DND-41 (cell line): ENCODE measurements around the gene BCL6.

Source experiments
- ATAC-seq: fragments of 200-7000 bp; cut with Tn5 transposase; 3 replicates; pipeline ENCODE4 v1.9.1; 2021; ENCODE audit warnings: low read depth; ENCODE audit not compliant: insufficient read depth
- DNase-seq: peaks from one replicate; pipeline ENCODE4 v3.0.0-alpha.2; 2020
- H2AFZ ChIP-seq: 2 replicates; pipeline ENCODE4 v1.6.0; 2012; ENCODE audit warnings: low read depth, low read length
- H3K27ac ChIP-seq: 2 replicates; pipeline ENCODE4 v1.5.1; 2012; ENCODE audit warnings: low read length, inconsistent platforms
- H3K27me3 ChIP-seq: fragments of 200-600 bp; sonication (generic); 2 replicates; pipeline ENCODE4 v1.6.0; 2012; ENCODE audit warnings: low read length, mild to moderate bottlenecking, inconsistent platforms; ENCODE audit not compliant: insufficient read depth, poor library complexity
- H3K36me3 ChIP-seq: 2 replicates; pipeline ENCODE4 v1.5.1; 2012; ENCODE audit warnings: low read length, inconsistent platforms; ENCODE audit not compliant: insufficient read depth
- H3K4me1 ChIP-seq: 2 replicates; pipeline ENCODE4 v1.5.1; 2012; ENCODE audit warnings: mild to moderate bottlenecking, low read length; ENCODE audit not compliant: insufficient read depth
- H3K4me2 ChIP-seq: 2 replicates; pipeline ENCODE4 v1.6.0; 2012; ENCODE audit warnings: mild to moderate bottlenecking, moderate library complexity, low read length, inconsistent platforms; ENCODE audit not compliant: insufficient read depth
- H3K4me3 ChIP-seq, 2 experiments: fragments of 200-600 bp in 1 of 2; shearing (Covaris generic) in 1 of 2; 2 replicates each; pipeline ENCODE4 v1.5.1; 2012 to 2016; ENCODE audit warnings: inconsistent platforms in 2 of 2, low read length in 2 of 2, mild to moderate bottlenecking in 2 of 2, low read depth in 1 of 2, moderate library complexity in 1 of 2
- H3K79me2 ChIP-seq: 2 replicates; pipeline ENCODE4 v1.6.0; 2012; ENCODE audit warnings: low read length, inconsistent platforms; ENCODE audit not compliant: insufficient read depth
- H3K9ac ChIP-seq: 2 replicates; pipeline ENCODE4 v1.6.0; 2012; ENCODE audit warnings: low read depth, mild to moderate bottlenecking, inconsistent platforms, low read length, moderate library complexity
- H3K9me3 ChIP-seq: 2 replicates; pipeline ENCODE4 v1.5.1; 2012; ENCODE audit warnings: low read length, moderate library complexity, mild to moderate bottlenecking, inconsistent platforms; ENCODE audit not compliant: insufficient read depth, severe bottlenecking
- H4K20me1 ChIP-seq: 2 replicates; pipeline ENCODE4 v1.6.0; 2012; ENCODE audit warnings: low read length; ENCODE audit not compliant: insufficient read depth
- EZH2 ChIP-seq: IDR thresholded peaks from 3 replicates; pipeline ENCODE4 v1.6.1; 2012; ENCODE audit warnings: borderline replicate concordance, low read depth, mild to moderate bottlenecking, moderate library complexity, low read length, inconsistent platforms; ENCODE audit not compliant: severe bottlenecking
- TF ChIP-seq, protein P1 (sequence below): IDR thresholded peaks from 2 replicates; pipeline ENCODE4 v1.5.1; 2012; ENCODE audit warnings: borderline replicate concordance, low read length, moderate library complexity, mild to moderate bottlenecking; ENCODE audit not compliant: poor library complexity, severe bottlenecking; ENCODE audit errors: extremely low read depth

BCL6 gene

DNA sequence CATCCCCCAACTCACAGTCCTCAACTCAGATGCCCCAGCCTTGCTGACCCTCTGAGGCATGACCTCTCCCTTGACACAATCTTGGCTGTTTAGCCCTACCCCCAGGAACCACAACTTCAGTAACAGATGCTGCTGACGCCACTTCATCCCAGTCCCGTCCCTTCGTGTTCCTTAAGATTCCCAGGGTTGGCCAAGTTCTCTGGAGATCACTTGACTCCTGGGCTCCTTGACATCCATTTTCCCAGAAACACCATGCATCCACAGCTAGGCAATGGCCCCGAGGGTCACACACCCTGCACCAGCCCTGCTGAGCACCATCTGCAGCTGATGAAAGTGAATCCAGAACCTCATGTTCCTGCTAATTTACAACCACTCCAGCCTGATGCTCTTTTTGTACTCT is 49.8 kb downstream of the BCL6 start:
- no peak for ATAC-seq
- Histone ChIP-seq H3K4me2 (no peak overlapping the region), H3K9ac (no peak overlapping the region), H3K9me3 (no peaks in the 10 kb centered on the region), H4K20me1 (no peaks in the 10 kb centered on the region), H3K4me1 (no peaks in the 10 kb centered on the region), H3K79me2 (no peaks in the 10 kb centered on the region), H2AFZ (no peak overlapping the region), H3K27me3 (peaks cover 8% of the 10 kb centered on the region), H3K36me3 (no peaks in the 10 kb centered on the region), H3K27ac (no peak overlapping the region), H3K4me3 (no peak overlapping the region)
- TF ChIP-seq EZH2 = no peak
- TF ChIP-seq, protein P1, sequence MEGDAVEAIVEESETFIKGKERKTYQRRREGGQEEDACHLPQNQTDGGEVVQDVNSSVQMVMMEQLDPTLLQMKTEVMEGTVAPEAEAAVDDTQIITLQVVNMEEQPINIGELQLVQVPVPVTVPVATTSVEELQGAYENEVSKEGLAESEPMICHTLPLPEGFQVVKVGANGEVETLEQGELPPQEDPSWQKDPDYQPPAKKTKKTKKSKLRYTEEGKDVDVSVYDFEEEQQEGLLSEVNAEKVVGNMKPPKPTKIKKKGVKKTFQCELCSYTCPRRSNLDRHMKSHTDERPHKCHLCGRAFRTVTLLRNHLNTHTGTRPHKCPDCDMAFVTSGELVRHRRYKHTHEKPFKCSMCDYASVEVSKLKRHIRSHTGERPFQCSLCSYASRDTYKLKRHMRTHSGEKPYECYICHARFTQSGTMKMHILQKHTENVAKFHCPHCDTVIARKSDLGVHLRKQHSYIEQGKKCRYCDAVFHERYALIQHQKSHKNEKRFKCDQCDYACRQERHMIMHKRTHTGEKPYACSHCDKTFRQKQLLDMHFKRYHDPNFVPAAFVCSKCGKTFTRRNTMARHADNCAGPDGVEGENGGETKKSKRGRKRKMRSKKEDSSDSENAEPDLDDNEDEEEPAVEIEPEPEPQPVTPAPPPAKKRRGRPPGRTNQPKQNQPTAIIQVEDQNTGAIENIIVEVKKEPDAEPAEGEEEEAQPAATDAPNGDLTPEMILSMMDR = no peak
- no peak for DNase-seq

DNA sequence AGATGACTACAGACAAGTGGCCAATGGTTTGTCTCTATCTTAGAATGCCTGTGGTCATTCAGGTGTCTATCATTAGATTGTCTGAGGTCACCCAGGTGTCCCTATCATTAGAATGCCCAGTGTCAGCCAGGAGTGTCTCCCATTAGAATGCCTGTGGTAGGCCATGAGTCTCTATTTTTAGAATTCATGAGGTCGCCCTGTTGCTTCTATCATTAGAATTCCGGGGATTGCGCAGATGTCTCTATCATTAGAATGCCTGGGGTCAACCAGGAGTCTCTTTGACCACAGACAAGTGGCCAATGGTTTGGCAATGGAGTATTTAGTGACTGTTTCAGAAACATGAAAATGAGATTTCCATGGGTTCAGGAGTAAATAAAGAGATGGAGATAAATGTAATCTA is 50.5 kb downstream of the BCL6 start:
- H3K9me3 ChIP-seq = no peaks in the 10 kb centered on the region
- no peaks in the 10 kb centered on the region for H3K36me3 ChIP-seq
- H3K4me3 ChIP-seq = no peak overlapping the region
- peaks cover 8% of the 10 kb centered on the region for H3K27me3 ChIP-seq
- no peak overlapping the region for H3K9ac ChIP-seq
- H3K4me2 ChIP-seq = no peak overlapping the region
- DNase-seq (no peak), ATAC-seq (no peak)
- no peaks in the 10 kb centered on the region for H3K79me2 ChIP-seq
- H4K20me1 ChIP-seq = no peaks in the 10 kb centered on the region
- H2AFZ ChIP-seq = no peak overlapping the region
- H3K4me1 ChIP-seq = no peaks in the 10 kb centered on the region
- H3K27ac ChIP-seq = no peak overlapping the region
- no peak for TF ChIP-seq EZH2
- TF ChIP-seq, protein P1 = no peak

DNA sequence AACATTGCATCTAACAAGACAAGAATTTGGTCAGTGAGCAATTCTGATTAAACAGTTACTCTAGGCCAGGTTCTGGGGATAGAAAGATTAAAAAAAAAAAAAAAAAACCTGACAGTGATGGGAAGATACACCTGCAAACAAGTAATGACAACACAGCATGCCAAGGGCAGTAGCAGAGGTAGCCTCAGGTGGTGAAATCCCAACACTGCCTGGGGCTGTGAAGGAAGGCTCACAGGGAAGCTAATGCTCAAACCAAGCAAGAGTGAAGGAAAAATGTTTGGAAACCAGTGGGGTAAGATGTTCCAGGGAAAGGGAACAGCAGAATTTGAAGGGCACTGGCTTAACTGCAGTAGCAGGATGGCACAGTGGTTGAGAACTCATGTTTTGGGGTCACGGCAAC is 51.8 kb downstream of the BCL6 start:
- H3K27ac ChIP-seq = no peak overlapping the region
- H3K79me2 ChIP-seq = no peaks in the 10 kb centered on the region
- H3K9ac ChIP-seq = no peak overlapping the region
- H3K27me3 ChIP-seq = peaks cover 8% of the 10 kb centered on the region
- TF ChIP-seq, protein P1 = no peak
- no peak for TF ChIP-seq EZH2
- H2AFZ ChIP-seq = no peak overlapping the region
- no peak for ATAC-seq
- no peaks in the 10 kb centered on the region for H3K9me3 ChIP-seq
- H4K20me1 ChIP-seq = no peaks in the 10 kb centered on the region
- no peak overlapping the region for H3K4me2 ChIP-seq
- H3K4me3 ChIP-seq = no peak overlapping the region
- DNase-seq = no peak
- H3K4me1 ChIP-seq = no peaks in the 10 kb centered on the region
- H3K36me3 ChIP-seq = no peaks in the 10 kb centered on the region

DNA sequence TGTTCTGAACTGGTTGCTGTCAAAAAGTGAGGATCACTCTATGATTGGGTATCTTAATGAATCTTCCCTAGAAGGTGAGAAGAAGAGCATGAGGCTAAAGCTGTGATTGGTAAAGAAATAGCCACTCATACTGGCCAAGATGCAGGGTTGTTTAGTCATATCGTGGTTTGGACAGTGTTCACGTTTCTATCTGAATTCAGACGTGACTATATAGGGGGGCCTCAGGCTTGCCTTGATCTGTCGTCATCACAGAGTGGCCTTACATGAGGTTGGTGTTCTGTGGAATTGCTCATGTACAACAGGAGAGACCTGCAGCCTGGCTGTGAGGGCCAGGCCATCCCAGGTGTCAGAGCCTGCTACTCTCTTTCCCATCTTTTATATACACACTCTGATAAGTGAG is 55.3 kb downstream of the BCL6 start:
- Histone ChIP-seq H3K9me3 (peaks cover 6% of the 10 kb centered on the region), H4K20me1 (no peaks in the 10 kb centered on the region), H3K36me3 (no peaks in the 10 kb centered on the region), H3K4me3 (no peak overlapping the region), H3K27me3 (no peaks in the 10 kb centered on the region), H3K4me1 (no peaks in the 10 kb centered on the region), H3K27ac (no peak overlapping the region), H3K9ac (no peak overlapping the region), H2AFZ (no peak overlapping the region), H3K79me2 (no peaks in the 10 kb centered on the region), H3K4me2 (no peak overlapping the region)
- ATAC-seq = no peak
- TF ChIP-seq, protein P1 = no peak
- TF ChIP-seq EZH2 = no peak
- no peak for DNase-seq
